Measurements from ENCODE around the gene TNFAIP1. TPM values are rescaled to one million over a fixed set of nuclear protein-coding genes. Genes with fewer than 3 reads are reported as not detected.
A peak's percentile ranks its signal among the peaks of the same experiment; 100 is the strongest.
"Not testable (repeated sequence)": the region's sequence is repeated elsewhere in the genome, so short reads cannot be mapped to it uniquely, and the experiment has no call there.

Gene TNFAIP1
- total RNA-seq, 2 experiments from 2014 or later, result 21.0 to 22.0 TPM

GRCh38 chr17:28328325-28328724, 7.2 kb upstream of the TNFAIP1 start:
- peaks cover 7% of the 10 kb centered on the region for H3K4me1 Mint-ChIP-seq
- H3K4me3 Mint-ChIP-seq, result no peak overlapping the region
- POLR2A ChIA-PET, result no interaction called here
- H3K27ac Mint-ChIP-seq, result no peak overlapping the region
- H3K36me3 Mint-ChIP-seq (ENCODE audit: low read depth), result peaks cover 23% of the 10 kb centered on the region
- no peaks in the 10 kb centered on the region for H3K27me3 Mint-ChIP-seq
- CTCF ChIA-PET, result no interaction called here
- DNase-seq, result no peak
- H3K9me3 Mint-ChIP-seq, result no peaks in the 10 kb centered on the region

- Mint-ChIP-seq H3K4me1 (peaks cover 24% of the 10 kb centered on the region), H3K27me3 (no peaks in the 10 kb centered on the region), H3K4me3 (no peak overlapping the region), H3K36me3 (ENCODE audit: low read depth) (peaks cover 23% of the 10 kb centered on the region), H3K27ac (no peak overlapping the region), H3K9me3 (no peaks in the 10 kb centered on the region)
- DNase-seq, result no peak
- ChIA-PET CTCF (interaction anchor here (0.6 to 1.6 kb wide), 4 partner anchors 8 to 1223 kb away, joined by 3 to 5 read pairs (median 3); no protein-coding TSS in a partner anchor), POLR2A (no interaction called here)
Observed at GRCh38 chr17:28330671-28331070, 4.9 kb upstream of the TNFAIP1 start.

GRCh38 chr17:28331891-28332420, 3.6 kb upstream of the TNFAIP1 start:
- ChIA-PET POLR2A (no interaction called here), CTCF (interaction anchor here (0.7 to 1.6 kb wide), 5 partner anchors 9 to 35 kb away, joined by 3 to 4 read pairs (median 3); no protein-coding TSS in a partner anchor)

GRCh38 chr17:28333083-28333746, 2.3 kb upstream of the TNFAIP1 start:
- Mint-ChIP-seq H3K4me3 (peak overlapping the region; percentile 85), H3K36me3 (ENCODE audit: low read depth) (peaks cover 9% of the 10 kb centered on the region), H3K27ac (no peak overlapping the region), H3K27me3 (no peaks in the 10 kb centered on the region), H3K9me3 (no peaks in the 10 kb centered on the region), H3K4me1 (peaks cover 35% of the 10 kb centered on the region)
- CTCF ChIA-PET, result interaction anchor here (0.5 to 0.7 kb wide), 2 partner anchors 10 to 487 kb away, joined by 3 read pairs; no protein-coding TSS in a partner anchor
- DNase-seq, result no peak
- POLR2A ChIA-PET, result no interaction called here

More at GRCh38 chr17:28331891-28332420, 3.6 kb upstream of the TNFAIP1 start:
- Mint-ChIP-seq H3K36me3 (ENCODE audit: low read depth) (peaks cover 16% of the 10 kb centered on the region), H3K27ac (peak overlapping the region; percentile 16), H3K4me1 (peaks cover 33% of the 10 kb centered on the region), H3K27me3 (no peaks in the 10 kb centered on the region), H3K9me3 (no peaks in the 10 kb centered on the region), H3K4me3 (no peak overlapping the region)
- no peak for DNase-seq

GRCh38 chr17:28334171-28334570, 1.4 kb upstream of the TNFAIP1 start:
- H3K4me1 Mint-ChIP-seq, result peaks cover 39% of the 10 kb centered on the region
- ChIA-PET POLR2A (no interaction called here), CTCF (interaction anchor here (0.7 to 2.1 kb wide), 2 partner anchors 9 to 17 kb away, joined by 3 to 4 read pairs; no protein-coding TSS in a partner anchor)
- no peaks in the 10 kb centered on the region for H3K27me3 Mint-ChIP-seq
- DNase-seq, result no peak
- H3K9me3 Mint-ChIP-seq, result no peaks in the 10 kb centered on the region
- peaks cover 7% of the 10 kb centered on the region for H3K36me3 Mint-ChIP-seq (ENCODE audit: low read depth)
- peak overlapping the region; percentile 85 for H3K4me3 Mint-ChIP-seq
- no peak overlapping the region for H3K27ac Mint-ChIP-seq

GRCh38 chr17:28334666-28335200, 828 bp upstream of the TNFAIP1 start:
- Mint-ChIP-seq H3K4me3 (peak overlapping the region; percentile 85), H3K27me3 (no peaks in the 10 kb centered on the region), H3K4me1 (peaks cover 39% of the 10 kb centered on the region), H3K27ac (peak overlapping the region; percentile 91), H3K36me3 (ENCODE audit: low read depth) (peaks cover 6% of the 10 kb centered on the region), H3K9me3 (no peaks in the 10 kb centered on the region)
- peak; percentile 27 for DNase-seq
- CTCF ChIA-PET, result interaction anchor here (0.9 to 2.1 kb wide), 7 partner anchors 14 to 65 kb away, joined by 3 to 5 read pairs (median 4); partner anchors contain the start of gene POLDIP2
- POLR2A ChIA-PET, result interaction anchor here (1.5 kb wide), 1 partner anchor 23 kb away, joined by 9 read pairs; the partner anchor contains the start of gene POLDIP2

- Mint-ChIP-seq H3K36me3 (ENCODE audit: low read depth) (peaks cover 6% of the 10 kb centered on the region), H3K4me3 (peak overlapping the region; percentile 85), H3K27ac (peak overlapping the region; percentile 91), H3K9me3 (no peaks in the 10 kb centered on the region), H3K27me3 (no peaks in the 10 kb centered on the region), H3K4me1 (peaks cover 39% of the 10 kb centered on the region)
- ChIA-PET CTCF (interaction anchor here (0.6 to 2.1 kb wide), 11 partner anchors 9 to 451 kb away, joined by 3 to 9 read pairs (median 4); partner anchors contain the start of gene POLDIP2), POLR2A (interaction anchor here (0.7 to 1.5 kb wide), 2 partner anchors 21 to 48 kb away, joined by 4 to 9 read pairs; partner anchors contain the start of gene POLDIP2)
- peak; percentile 40 for DNase-seq
Observed at GRCh38 chr17:28335959-28336871, 654 bp downstream of the TNFAIP1 start.

- peaks cover 37% of the 10 kb centered on the region for H3K4me1 Mint-ChIP-seq
- H3K27me3 Mint-ChIP-seq, result no peaks in the 10 kb centered on the region
- H3K4me3 Mint-ChIP-seq, result no peak overlapping the region
- CTCF ChIA-PET, result interaction anchor here (1.1 to 1.7 kb wide), 2 partner anchors 13 to 19 kb away, joined by 3 to 4 read pairs; partner anchors contain the start of gene POLDIP2
- POLR2A ChIA-PET, result interaction anchor here (1.1 kb wide), 1 partner anchor 19 kb away, joined by 3 read pairs; the partner anchor contains the start of gene POLDIP2
- H3K27ac Mint-ChIP-seq, result no peak overlapping the region
- H3K36me3 Mint-ChIP-seq (ENCODE audit: low read depth), result peaks cover 10% of the 10 kb centered on the region
- no peak for DNase-seq
- H3K9me3 Mint-ChIP-seq, result no peaks in the 10 kb centered on the region
Observed at GRCh38 chr17:28338056-28338768, 2.7 kb downstream of the TNFAIP1 start.

GRCh38 chr17:28338769-28339212, 3.2 kb downstream of the TNFAIP1 start:
- DNase-seq; H3K27ac Mint-ChIP-seq; H3K4me3 Mint-ChIP-seq; H3K36me3 Mint-ChIP-seq (ENCODE audit: low read depth); H3K9me3 Mint-ChIP-seq; CTCF ChIA-PET; H3K27me3 Mint-ChIP-seq: not testable (repeated sequence)
- H3K4me1 Mint-ChIP-seq, result peaks cover 33% of the 10 kb centered on the region
- POLR2A ChIA-PET, result interaction anchor here (1.1 kb wide), 1 partner anchor 19 kb away, joined by 3 read pairs; the partner anchor contains the start of gene POLDIP2

GRCh38 chr17:28339431-28339830, 3.9 kb downstream of the TNFAIP1 start:
- POLR2A ChIA-PET, result no interaction called here
- CTCF ChIA-PET, result no interaction called here
- H3K9me3 Mint-ChIP-seq, result no peaks in the 10 kb centered on the region
- peaks cover 29% of the 10 kb centered on the region for H3K4me1 Mint-ChIP-seq
- H3K27ac Mint-ChIP-seq, result no peak overlapping the region
- DNase-seq, result no peak
- peaks cover 12% of the 10 kb centered on the region for H3K36me3 Mint-ChIP-seq (ENCODE audit: low read depth)
- H3K4me3 Mint-ChIP-seq, result no peak overlapping the region
- H3K27me3 Mint-ChIP-seq, result no peaks in the 10 kb centered on the region

- H3K27me3 Mint-ChIP-seq, result no peaks in the 10 kb centered on the region
- no peak overlapping the region for H3K27ac Mint-ChIP-seq
- H3K4me1 Mint-ChIP-seq, result peaks cover 23% of the 10 kb centered on the region
- H3K9me3 Mint-ChIP-seq, result no peaks in the 10 kb centered on the region
- H3K4me3 Mint-ChIP-seq, result no peak overlapping the region
- POLR2A ChIA-PET, result no interaction called here
- peaks cover 15% of the 10 kb centered on the region for H3K36me3 Mint-ChIP-seq (ENCODE audit: low read depth)
- DNase-seq, result no peak
- CTCF ChIA-PET, result no interaction called here
Observed at GRCh38 chr17:28340374-28340773, 4.8 kb downstream of the TNFAIP1 start.

- CTCF ChIA-PET, result no interaction called here
- no peaks in the 10 kb centered on the region for H3K27me3 Mint-ChIP-seq
- H3K36me3 Mint-ChIP-seq (ENCODE audit: low read depth), result peaks cover 20% of the 10 kb centered on the region
- no peak overlapping the region for H3K4me3 Mint-ChIP-seq
- no peak for DNase-seq
- H3K4me1 Mint-ChIP-seq, result peaks cover 18% of the 10 kb centered on the region
- H3K9me3 Mint-ChIP-seq, result no peaks in the 10 kb centered on the region
- no peak overlapping the region for H3K27ac Mint-ChIP-seq
- POLR2A ChIA-PET, result no interaction called here
Observed at GRCh38 chr17:28341516-28341915, 6.0 kb downstream of the TNFAIP1 start.
